Brain microvascular endothelial cell (primary cell): ENCODE results near the gene HESX1.

ENCODE experiments used
- DNase-seq: peaks from one replicate; pipeline ENCODE4 v3.0.0-alpha.2; 2020
- H3K27ac ChIP-seq: fragments of 250-450 bp; sonication (Bioruptor Pico); 2 replicates; pipeline ENCODE4 v1.5.1; 2020; ENCODE audit warnings: mild to moderate bottlenecking, moderate library complexity
- H3K27me3 ChIP-seq: fragments of 250-450 bp; sonication (Bioruptor Pico); replicated peaks from 2 replicates; pipeline ENCODE4 v1.5.1; 2020; ENCODE audit warnings: mild to moderate bottlenecking
- H3K36me3 ChIP-seq: fragments of 250-450 bp; sonication (Bioruptor Pico); replicated peaks from 2 replicates; pipeline ENCODE4 v1.5.1; 2020; ENCODE audit warnings: mild to moderate bottlenecking
- H3K4me3 ChIP-seq: 2 replicates; pipeline ENCODE4 v1.5.1; 2011; ENCODE audit warnings: low read depth, mild to moderate bottlenecking, control low read depth, low read length, moderate library complexity
- in situ Hi-C: cut with HindIII; loops from 2 replicates; pipeline ENCODE4 v1.10.0; 2017; ENCODE audit warnings: low sequenced_read_pairs, low pct_ligation_motif_present
- TF ChIP-seq, protein P1 (sequence below): IDR thresholded peaks from 2 replicates; pipeline ENCODE4 v1.5.1; 2011; ENCODE audit warnings: low read depth, mild to moderate bottlenecking, moderate library complexity, low read length, control low read depth, inconsistent platforms; ENCODE audit errors: missing control alignments

Gene HESX1

DNA sequence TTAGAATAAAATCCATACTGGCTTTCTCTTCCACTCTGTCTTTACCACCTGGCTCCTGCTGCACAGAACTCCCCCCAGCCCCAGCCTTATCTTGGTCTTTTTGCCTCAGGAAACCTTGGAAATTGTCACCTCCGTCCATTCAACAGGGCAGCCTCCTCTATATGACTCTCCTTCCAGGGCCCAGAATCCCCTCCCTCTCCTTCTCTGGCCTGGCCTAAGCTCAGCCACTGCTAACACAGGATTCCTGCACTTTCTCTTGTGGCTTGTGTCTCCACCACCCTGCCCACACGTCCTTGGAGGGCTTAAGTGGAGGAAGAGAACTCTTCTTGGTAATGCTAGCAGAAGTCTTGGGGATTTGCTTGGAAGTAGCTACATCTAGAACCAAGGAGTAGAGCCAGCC, 33.1 kb downstream of the HESX1 start:
- Histone ChIP-seq H3K27me3 (no peaks in the 10 kb centered on the region), H3K36me3 (no peaks in the 10 kb centered on the region), H3K4me3 (no peak overlapping the region), H3K27ac (no peak overlapping the region)
- TF ChIP-seq, protein P1, sequence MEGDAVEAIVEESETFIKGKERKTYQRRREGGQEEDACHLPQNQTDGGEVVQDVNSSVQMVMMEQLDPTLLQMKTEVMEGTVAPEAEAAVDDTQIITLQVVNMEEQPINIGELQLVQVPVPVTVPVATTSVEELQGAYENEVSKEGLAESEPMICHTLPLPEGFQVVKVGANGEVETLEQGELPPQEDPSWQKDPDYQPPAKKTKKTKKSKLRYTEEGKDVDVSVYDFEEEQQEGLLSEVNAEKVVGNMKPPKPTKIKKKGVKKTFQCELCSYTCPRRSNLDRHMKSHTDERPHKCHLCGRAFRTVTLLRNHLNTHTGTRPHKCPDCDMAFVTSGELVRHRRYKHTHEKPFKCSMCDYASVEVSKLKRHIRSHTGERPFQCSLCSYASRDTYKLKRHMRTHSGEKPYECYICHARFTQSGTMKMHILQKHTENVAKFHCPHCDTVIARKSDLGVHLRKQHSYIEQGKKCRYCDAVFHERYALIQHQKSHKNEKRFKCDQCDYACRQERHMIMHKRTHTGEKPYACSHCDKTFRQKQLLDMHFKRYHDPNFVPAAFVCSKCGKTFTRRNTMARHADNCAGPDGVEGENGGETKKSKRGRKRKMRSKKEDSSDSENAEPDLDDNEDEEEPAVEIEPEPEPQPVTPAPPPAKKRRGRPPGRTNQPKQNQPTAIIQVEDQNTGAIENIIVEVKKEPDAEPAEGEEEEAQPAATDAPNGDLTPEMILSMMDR, result no peak
- in situ Hi-C loops, result no loop called here
- DNase-seq, result no peak

DNA sequence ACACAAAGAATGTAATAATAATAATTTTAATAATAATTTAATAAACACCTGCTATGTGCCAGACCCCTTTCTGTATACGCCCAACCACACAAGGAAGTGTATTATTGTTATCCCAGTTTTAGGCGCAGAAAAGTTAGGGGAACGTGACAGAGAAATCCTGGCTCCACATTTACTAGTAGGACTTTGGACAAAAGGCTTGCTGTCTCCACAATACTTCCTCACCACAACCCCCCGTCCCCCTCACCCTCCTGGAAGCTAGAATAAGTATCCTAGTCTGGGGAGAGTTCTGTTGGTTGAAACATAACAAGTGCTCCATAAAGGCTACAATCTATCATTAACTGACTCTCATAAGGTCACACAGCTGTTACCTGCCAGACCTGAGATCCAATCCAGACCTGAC, 34.1 kb downstream of the HESX1 start:
- TF ChIP-seq, protein P1, result no peak
- in situ Hi-C loops, result no loop called here
- no peaks in the 10 kb centered on the region for H3K27me3 ChIP-seq

DNA sequence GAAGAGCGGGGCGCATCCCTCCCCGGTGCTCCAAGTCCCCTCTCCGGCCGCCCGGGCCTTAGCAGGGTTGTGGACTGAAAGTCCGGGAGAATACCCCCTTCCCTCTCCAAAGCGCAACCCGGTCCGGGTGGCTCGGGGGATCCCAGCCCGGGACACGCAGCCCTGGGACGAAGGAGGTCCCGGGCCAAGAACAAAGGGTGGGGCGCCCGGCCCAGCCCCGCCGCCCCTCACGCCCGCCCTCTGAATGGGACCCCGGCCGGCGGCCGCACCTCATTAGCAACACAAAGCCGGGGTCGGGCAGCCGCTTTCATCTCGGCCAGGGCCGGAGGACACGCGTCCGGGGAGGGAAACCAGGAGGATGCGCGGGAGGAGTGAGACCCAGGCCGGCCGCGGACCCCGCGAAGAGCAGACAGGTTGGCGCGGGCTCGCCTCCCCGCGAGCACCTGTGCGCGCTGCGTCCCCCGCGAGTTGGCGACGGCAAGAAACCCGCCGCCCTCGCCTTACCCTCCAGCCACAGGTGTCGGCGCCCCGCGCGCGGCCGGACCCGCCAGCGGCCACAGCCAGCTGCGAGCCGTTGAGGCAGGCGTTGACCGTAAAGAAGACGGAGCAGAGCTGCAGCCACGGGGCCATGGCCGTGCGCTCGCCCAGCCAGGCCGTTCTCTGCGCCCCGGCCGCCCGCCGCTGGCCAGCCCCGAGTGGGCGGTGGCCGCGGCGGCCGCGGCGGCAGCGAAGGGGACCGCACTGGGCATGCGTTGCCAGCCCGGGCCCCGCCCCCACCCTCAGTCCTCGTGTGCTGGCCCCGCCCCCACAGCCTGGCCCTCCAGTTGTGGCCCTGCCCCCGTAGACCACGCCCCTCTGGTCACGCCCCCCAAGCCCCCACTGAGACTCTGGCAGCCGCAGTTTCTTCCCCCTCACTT, 34.9 kb downstream of the HESX1 start, which contains the start of gene IL17RD:
Gene IL17RD (minus strand): TSS at position 697 of the 917 bp plus-strand sequence. CDS start 67 bp downstream, at position 630.
- DNase-seq, result peak; percentile 48
- TF ChIP-seq, protein P1, result no peak
- Histone ChIP-seq H3K36me3 (no peaks in the 10 kb centered on the region), H3K27me3 (no peaks in the 10 kb centered on the region), H3K27ac (no peak within 1 kb of the TSS), H3K4me3 (peak within 1 kb of the TSS; percentile 65)
- in situ Hi-C loops, result no loop called here

More for the DNA sequence above, 34.1 kb downstream of the HESX1 start:
- Histone ChIP-seq H3K36me3 (no peaks in the 10 kb centered on the region), H3K4me3 (no peak overlapping the region), H3K27ac (no peak overlapping the region)
- no peak for DNase-seq

DNA sequence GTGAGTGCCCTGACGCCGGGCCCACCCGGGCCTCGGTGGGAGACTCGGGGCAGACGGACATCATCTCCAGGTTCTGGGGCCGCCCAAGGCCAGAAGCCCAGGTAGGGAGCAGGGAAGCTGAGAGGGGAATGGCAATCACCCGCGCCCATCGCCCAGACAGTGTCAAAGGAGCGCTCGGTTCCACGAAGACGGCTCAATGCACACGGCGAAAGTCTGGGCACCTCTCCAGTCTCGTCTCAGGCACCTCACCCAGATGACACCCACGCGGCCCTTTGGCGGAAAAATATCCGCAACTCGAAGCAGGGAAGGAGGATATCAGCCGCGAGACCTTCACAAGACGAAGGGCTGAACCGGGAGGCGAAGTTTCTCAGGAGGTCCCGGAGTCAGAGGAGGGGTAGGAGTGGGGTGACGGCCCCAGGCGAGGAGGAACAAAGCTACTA, 35.5 kb downstream of the HESX1 start:
- H3K27me3 ChIP-seq, result no peaks in the 10 kb centered on the region
- no peak overlapping the region for H3K27ac ChIP-seq
- DNase-seq, result no peak
- peak overlapping the region; percentile 65 for H3K4me3 ChIP-seq
- in situ Hi-C loops, result no loop called here
- TF ChIP-seq, protein P1, result no peak
- no peaks in the 10 kb centered on the region for H3K36me3 ChIP-seq

DNA sequence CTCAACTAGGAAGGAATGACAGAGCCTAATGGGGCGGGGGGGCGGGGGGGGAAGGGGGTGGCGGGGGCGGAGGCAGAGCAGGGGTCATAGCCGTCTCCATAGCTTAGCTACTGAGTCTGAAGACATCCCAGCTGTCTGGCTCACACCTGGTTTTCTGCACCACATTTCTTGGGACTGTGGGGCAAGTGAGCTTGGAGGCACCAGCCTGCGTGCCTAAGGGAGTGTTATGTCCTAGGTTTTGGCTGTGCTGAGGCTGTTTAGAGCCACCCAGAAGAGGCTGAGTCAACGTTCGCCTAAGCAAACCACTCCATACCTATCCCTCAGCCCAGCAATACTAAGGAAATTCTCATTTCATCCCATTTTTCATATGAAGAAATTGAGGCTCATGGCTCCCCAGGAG, 36.0 kb downstream of the HESX1 start:
- Histone ChIP-seq H3K27ac (no peak overlapping the region), H3K4me3 (peak overlapping the region; percentile 65), H3K36me3 (no peaks in the 10 kb centered on the region), H3K27me3 (no peaks in the 10 kb centered on the region)
- DNase-seq, result no peak
- TF ChIP-seq, protein P1, result no peak
- in situ Hi-C loops, result no loop called here
